Loucy (cell line): ENCODE measurements around the gene CAPN8.

ENCODE experiments used
- CTCF ChIP-seq: fragments of 200-600 bp; sonication (generic); conservative IDR thresholded peaks from 2 replicates; pipeline ENCODE4 v1.5.1; 2014; ENCODE audit warnings: mild to moderate bottlenecking, antibody characterized with exemption, low read length
- EZH2phosphoT487 ChIP-seq: fragments of 200-600 bp; IDR thresholded peaks from 2 replicates; pipeline ENCODE4 v1.6.1; 2018; ENCODE audit warnings: antibody characterized with exemption, mild to moderate bottlenecking, moderate library complexity, borderline replicate concordance

- TF ChIP-seq CTCF (no peak), EZH2phosphoT487 (no peak)
These were observed 130.8 kb downstream of the CAPN8 start for GRCh38 chr1:223534677-223535076.
